Stimulated activated CD8-positive, alpha-beta memory T cell treated with anti-CD3 and anti-CD28 coated beads, Interleukin-12 subunit alpha, Interleukin-12 subunit beta, amount 100 ng/mL, for 4 hours (primary cell): ENCODE data around the gene CHST10.

Source experiments
- DNase-seq: peaks from one replicate; pipeline ENCODE4 v3.0.0-alpha.2; 2020; ENCODE audit warnings: low read depth

Gene CHST10

DNA sequence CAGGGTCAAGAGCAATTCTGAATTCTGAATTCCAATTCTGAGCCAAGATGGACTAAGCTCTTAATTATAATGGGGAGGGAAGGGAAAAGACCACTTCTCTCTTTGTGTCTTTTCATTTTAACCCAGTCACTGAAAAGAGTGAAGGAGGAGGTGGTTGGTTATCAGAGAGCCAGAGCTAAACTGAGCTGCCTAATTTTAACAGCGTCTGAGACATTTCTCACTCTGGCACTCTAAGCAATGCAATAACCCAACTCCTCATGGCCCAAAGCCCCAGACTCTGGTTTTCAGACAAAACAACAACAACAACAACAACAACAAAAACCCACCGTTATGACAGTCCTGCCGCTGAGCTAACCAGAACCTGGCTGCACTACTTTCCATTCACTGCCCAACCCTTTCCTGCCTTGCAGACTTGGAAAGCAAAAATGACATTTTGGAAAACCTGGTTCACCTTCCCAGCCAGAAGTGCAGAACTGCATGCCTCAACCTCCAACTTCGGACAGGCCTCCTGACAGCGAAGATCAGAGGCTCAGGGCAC lies 1.0 kb downstream of the CHST10 start:
- DNase-seq = no peak

DNA sequence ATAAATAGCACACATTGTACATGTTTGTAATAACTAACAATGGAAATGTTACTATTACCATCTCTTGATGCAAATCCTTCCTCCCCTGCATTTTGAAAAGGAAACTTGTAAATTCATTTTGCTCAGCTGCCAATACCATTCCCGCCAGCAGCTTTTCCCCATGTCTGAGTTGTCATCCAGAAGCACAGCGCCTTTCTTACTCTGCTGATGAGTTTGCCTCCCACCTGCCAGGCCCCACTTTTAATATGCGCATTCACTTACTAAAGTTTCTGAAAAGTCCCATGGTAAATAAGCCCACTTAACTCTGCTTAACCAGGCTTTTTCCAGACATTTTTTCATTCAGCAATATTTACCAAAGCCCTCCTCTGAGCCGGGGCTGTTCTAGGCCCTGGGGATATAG lies 3.9 kb downstream of the CHST10 start:
- no peak for DNase-seq

DNA sequence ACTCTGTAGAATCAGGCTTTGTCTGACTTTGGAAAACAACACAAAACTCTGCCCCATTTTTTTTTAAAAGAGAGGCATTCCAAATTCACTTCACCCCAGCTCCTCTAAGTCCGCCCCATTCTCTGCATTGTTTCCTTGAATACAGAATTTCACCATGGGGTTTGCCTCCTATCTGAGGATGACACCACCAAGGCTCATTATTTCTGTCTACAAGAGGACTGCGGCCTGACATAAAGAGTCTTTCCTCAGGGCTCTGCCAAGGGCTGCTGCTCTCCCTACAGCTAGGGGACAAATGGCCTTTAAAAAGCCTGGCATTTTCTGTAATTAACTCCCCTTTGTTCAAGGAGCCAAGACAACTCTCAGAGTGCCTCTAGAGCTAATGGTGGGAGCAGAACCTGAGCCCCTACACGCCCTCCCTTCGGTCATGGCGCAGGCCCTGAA lies 4.6 kb downstream of the CHST10 start:
- DNase-seq = no peak

DNA sequence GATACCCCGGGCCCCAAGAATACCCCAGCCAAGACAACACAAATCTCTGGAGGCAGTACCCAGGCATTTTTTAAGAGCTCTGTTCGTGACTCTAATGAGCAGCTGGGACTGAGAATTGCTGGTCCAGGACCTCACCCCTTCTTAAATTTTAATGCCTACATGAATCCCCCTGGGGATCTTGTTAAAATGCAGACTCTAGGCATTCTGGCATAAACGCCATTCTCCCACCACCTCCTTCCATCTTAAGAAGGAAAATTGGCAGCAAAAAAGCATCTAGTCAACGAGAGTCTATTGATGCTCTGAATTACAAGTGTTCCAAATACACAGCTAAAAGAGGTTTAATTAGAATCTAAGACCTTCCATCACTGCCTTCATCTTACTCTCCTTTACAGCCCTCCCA lies 5.0 kb downstream of the CHST10 start:
- DNase-seq = no peak

DNA sequence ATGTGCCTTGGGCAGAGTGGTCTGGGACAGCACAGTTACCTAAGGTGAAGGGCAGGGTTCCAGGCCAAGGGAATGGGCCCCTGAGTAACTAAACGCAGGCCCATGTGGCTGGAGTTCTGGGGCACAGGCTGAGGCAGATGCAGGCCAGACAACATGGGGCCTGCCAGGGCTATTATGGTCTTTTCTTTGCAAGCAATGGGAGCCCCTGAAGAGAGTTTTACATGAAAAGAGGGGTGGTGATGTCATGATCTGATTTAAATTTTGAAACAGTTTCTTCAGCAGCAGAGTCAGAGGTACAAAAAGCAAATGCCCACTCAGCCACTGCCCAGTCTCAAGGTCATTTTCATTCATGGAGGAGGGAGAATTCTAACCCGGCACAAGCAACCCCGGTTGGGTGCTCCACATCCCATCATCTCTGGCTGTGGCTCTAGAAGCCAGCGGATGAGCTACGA lies 5.6 kb downstream of the CHST10 start:
- DNase-seq = no peak

DNA sequence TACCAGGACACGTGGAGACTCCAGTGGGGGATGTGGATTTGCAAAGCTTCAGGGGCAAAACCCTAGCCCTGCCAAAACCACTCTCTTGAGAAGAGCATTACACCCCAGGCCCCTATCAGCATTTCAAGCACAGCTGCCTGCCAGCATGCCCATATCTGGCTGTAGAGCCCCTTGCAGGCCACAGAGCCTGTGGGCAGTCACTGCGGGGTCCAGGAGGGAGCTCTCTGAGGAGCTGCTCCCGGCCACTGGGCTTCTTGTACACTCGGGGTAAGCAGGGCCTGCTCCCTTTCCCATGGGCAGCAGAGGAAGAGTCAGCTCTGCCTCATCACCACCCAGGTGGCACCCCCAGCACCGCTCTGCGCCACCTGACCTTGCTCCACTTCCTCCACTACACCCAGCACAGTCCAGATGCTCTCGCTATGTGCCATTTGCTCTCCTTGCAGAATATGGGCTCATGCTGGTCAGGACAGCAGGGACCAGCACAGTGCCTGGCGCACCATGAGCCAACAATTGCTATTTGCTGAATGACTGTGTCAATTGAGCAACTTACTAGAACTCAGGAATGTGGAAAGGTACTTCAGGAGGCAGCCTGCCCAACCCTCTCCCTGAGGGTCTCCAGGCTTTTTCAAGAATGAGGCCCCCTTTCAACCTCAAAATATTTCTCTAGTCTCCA lies 7.4 kb downstream of the CHST10 start:
- DNase-seq = no peak

GRCh38 chr2:100409461-100409860 lies 8.0 kb downstream of the CHST10 start:
- no peak for DNase-seq

- DNase-seq = no peak
Observed at GRCh38 chr2:100408941-100409340, 8.5 kb downstream of the CHST10 start.

DNA sequence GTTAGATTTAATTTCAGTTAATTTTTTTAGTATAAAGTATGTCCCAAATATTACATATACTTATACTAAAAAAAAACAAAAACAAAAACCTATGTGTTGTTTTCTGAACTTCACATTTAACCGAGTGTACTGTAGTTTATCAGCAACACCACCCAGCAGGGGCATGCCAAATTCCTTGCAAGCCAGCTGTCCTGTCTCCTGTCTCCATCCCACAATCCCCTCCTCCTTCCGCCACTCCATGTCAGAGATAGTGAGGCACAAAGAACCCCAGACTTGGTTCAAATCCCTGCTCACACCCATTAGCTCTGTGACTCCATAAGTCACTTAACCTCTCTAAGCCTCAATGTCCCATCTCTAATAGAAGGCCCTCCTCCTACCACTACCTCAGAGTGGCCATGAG lies 9.4 kb downstream of the CHST10 start:
- DNase-seq = no peak

- DNase-seq = no peak
Observed at GRCh38 chr2:100407563-100407962, 9.9 kb downstream of the CHST10 start.

DNA sequence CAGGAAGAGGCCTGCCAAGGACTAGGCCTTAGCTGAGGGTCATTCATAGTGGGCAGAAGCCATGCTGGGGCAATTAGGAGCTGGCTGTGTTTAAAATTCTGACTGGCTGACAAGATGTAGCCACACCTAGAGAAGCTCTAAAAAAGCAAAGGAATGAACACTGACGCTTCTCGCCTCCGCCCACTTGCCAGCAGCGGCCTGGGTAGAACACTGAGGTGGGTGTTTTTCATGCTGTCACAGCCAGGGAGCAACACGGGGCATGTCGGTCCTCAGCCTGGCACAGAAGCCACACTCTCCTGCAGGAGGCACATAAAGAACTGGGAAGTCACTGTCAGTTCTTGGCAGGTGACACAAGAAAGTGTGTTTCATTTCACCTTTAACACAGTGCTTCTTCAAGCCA lies 10.4 kb downstream of the CHST10 start:
- no peak for DNase-seq

DNA sequence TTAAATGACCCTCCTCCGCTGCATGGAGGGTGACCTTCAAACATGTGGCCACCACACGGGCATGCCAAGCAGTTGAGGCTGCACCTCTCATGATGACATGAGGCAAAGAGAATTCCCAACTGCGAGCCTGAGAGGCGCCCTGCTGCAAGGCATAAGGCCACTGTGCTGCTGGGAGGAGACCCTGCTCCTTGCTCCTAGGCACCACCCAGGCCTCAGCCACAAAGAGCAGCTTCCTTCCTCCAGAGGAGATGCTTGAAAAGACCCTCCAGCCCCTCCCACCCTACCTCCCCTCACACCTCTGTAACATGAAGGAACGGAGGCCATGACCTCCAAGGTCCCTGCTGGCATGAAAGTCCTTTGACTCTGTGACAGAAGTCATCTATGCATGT lies 11.4 kb downstream of the CHST10 start:
- no peak for DNase-seq

DNA sequence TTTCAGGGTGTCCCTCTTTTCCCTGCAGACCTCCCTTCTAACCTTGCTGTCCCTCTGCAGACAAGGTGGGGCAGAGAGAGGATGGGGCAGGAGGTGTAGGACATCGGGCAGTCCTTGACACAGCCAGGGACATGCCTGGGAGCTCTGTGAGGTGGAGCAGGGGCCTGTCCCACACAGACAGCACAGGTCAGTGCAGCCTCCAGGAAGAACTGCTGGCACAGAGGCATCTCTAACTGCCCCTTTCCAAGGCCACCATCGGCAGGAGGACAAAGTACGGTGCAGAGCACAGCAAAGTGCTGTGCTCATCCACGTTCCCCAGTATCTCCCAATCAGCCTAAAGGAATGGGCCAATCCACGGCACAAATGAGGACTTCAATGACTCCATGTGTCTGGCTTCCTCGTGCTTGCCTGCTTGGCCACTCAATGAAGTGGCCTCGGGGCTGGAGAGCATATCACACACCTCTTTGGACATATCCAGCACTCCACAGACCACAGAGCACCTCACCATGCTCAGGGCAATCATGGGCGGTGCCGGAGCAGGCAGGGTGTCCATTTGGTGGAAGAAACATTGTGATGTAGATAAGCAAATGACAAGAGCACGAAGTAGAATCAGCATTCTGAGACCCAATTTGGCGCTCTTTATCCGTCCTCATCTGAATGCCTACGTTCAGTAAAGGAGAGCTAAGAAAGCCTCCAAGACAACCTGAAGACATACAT lies 11.9 kb downstream of the CHST10 start:
- no peak for DNase-seq

DNA sequence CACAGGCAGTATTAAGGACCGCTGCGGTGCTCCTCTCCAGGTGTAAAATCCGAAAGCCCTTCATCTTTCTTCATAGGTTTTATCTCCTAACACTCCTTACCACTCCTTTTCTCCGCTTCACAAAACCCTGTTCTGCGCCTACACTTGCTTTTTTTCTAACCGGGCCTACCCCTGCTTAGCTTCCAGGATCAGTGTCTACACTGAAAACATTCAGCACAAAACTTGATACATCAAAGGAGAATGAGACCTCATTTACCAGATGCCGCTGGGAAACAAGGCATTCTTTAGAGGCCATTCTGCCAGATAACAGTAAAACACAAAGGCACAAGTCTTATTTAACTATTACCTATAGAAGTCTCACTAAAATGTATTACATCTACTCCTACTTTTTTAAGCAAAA lies 13.1 kb downstream of the CHST10 start:
- DNase-seq = no peak

- DNase-seq = no peak
Observed at GRCh38 chr2:100403722-100404121, 13.7 kb downstream of the CHST10 start.

- no peak for DNase-seq
Observed at GRCh38 chr2:100401268-100401667, 16.2 kb downstream of the CHST10 start.

- DNase-seq = no peak
Observed at GRCh38 chr2:100399714-100400113, 17.8 kb downstream of the CHST10 start.

DNA sequence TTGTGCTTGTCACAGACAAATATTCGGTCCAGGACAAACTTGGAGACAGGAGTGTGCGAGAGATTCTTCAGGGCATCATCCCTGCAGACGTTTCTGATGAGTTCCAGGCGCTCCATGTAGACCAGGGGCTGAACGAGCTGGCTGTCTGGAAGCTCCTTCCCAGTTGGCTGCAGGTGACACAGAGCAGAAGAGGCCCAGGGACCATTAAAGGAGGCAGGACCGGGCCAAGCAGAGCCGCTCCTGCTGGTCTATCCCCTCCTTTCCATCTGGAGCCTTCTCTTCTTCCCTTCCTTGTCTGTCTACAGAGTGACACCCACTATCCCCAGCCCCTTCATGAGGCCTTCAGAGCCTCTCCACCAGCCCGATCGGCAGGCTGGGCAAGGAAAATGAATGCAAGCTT lies 19.5 kb downstream of the CHST10 start:
- no peak for DNase-seq

DNA sequence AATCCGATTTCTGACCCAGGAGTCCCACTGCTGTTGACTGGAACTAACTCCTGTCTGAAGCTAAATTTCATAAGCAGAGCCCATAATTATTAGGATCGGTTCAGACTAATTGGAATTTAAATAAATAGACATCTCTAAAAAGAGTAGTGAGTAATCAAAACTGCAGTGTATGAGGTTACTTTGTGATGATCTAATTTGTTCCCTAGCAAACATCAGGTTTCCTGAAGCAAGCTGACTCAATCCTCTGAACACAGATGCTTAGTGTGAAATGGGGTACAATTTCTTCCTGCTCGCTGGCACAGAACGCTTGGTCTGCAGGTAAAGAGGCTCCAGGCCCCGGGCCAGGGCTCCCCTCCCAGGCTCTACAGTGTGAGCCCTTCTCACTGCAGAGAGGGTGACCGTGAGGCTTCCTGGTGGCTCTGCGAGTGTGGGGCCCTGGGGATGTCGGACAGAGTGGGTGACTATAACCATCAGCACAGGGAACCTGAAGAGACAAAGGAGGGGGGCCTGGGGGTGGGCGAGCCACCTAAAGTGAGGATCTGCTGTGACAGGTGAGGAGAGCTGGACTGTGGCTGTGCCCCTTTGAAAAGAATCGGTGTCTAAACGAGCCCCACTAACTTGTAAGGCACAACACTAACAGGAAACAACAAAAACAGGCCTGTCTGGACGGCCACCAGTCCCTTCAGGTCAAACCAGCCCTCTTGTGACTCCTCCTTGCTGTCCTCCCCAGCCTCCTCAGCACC lies 20.2 kb downstream of the CHST10 start:
- DNase-seq = no peak

GRCh38 chr2:100396483-100396882 lies 21.0 kb downstream of the CHST10 start:
- DNase-seq = no peak

GRCh38 chr2:100395532-100396350 lies 21.7 kb downstream of the CHST10 start:
- DNase-seq = no peak

- no peak for DNase-seq
Observed at GRCh38 chr2:100394111-100394641, 23.3 kb downstream of the CHST10 start.
